IMR-90 (cell line): ENCODE results near the gene KLF7. TPM values are rescaled to one million over a fixed set of nuclear protein-coding genes. Genes with fewer than 3 reads are reported as not detected.

Experiments
- ATAC-seq: fragments of 200-7000 bp; cut with Tn5 transposase; 2 replicates; pipeline ENCODE4 v1.9.1; 2020; ENCODE audit warnings: low read depth, mild to moderate bottlenecking, moderate library complexity
- BruUV-seq: library from RNA; stranded (reverse); fragments of 400-500 nt; replicated peaks from 2 replicates; lab custom pipeline; 2021; lab: Mats Ljungman, UMichigan
- CTCF ChIA-PET: fragments of 300-600 bp; formaldehyde crosslinking; extraction: SDS; loops from one replicate; lab custom pipeline; 2021; ENCODE audit warnings: antibody characterized with exemption; lab: Yijun Ruan, JAX
- POLR2A ChIA-PET: fragments of 300-600 bp; sonication (Branson Sonifier 250); formaldehyde crosslinking; loops from one replicate; lab custom pipeline; 2022; ENCODE audit warnings: antibody characterized with exemption; ENCODE audit not compliant: unreplicated experiment; lab: Charles Lee
- DNase-seq: peaks from one replicate; pipeline ENCODE4 v3.0.0; 2013
- H2AFZ ChIP-seq: replicated peaks from 2 replicates; pipeline ENCODE3; 2013; ENCODE audit warnings: low read length, mild to moderate bottlenecking; ENCODE audit not compliant: poor library complexity
- H2AK5ac ChIP-seq: 2 replicates; pipeline ENCODE4 v1.6.1; 2013; ENCODE audit warnings: low read depth, low read length, inconsistent platforms
- H2AK9ac ChIP-seq: replicated peaks from 2 replicates; pipeline ENCODE3; 2013; ENCODE audit warnings: mild to moderate bottlenecking, low read depth, low read length, moderate library complexity; ENCODE audit not compliant: poor library complexity
- H2BK120ac ChIP-seq: 2 replicates; pipeline ENCODE4 v1.6.1; 2013; ENCODE audit warnings: low read depth, low read length, inconsistent platforms
- H2BK15ac ChIP-seq: 3 replicates; pipeline ENCODE4 v1.6.1; 2013; ENCODE audit warnings: low read depth, low read length, inconsistent platforms
- H2BK20ac ChIP-seq: 2 replicates; pipeline ENCODE4 v1.6.1; 2013; ENCODE audit warnings: low read depth, mild to moderate bottlenecking, inconsistent platforms, low read length, moderate library complexity
- H2BK5ac ChIP-seq: 2 replicates; pipeline ENCODE4 v1.6.1; 2013; ENCODE audit warnings: mild to moderate bottlenecking, low read depth, low read length, inconsistent platforms; ENCODE audit not compliant: poor library complexity, severe bottlenecking
- H3K14ac ChIP-seq: replicated peaks from 2 replicates; pipeline ENCODE4 v1.6.1; 2013; ENCODE audit warnings: low read depth, low read length, inconsistent platforms
- H3K18ac ChIP-seq: 2 replicates; pipeline ENCODE4 v1.6.1; 2013; ENCODE audit warnings: low read depth, low read length, control low read depth
- H3K23ac ChIP-seq: 2 replicates; pipeline ENCODE4 v1.6.1; 2013; ENCODE audit warnings: low read depth, low read length, inconsistent platforms
- H3K27ac ChIP-seq: 2 replicates; pipeline ENCODE4 v1.5.1; 2013; ENCODE audit warnings: mild to moderate bottlenecking, control low read depth, low read length; ENCODE audit not compliant: insufficient read depth
- H3K27me3 ChIP-seq: 2 replicates; pipeline ENCODE4 v1.6.1; 2013; ENCODE audit warnings: low read length; ENCODE audit not compliant: control insufficient read depth, insufficient read depth
- H3K36me3 ChIP-seq: 2 replicates; pipeline ENCODE4 v1.6.1; 2013; ENCODE audit warnings: low read length, mixed read lengths; ENCODE audit not compliant: control insufficient read depth, insufficient read depth
- H3K4ac ChIP-seq: 2 replicates; pipeline ENCODE4 v1.6.1; 2013; ENCODE audit warnings: low read depth, low read length, inconsistent platforms
- H3K4me1 ChIP-seq: 2 replicates; pipeline ENCODE4 v1.6.1; 2013; ENCODE audit warnings: low read length, mixed read lengths; ENCODE audit not compliant: control insufficient read depth, insufficient read depth
- H3K4me2 ChIP-seq: 2 replicates; pipeline ENCODE4 v1.6.1; 2013; ENCODE audit warnings: low read depth, mild to moderate bottlenecking, control low read depth, low read length, moderate library complexity
- H3K4me3 ChIP-seq: 2 replicates; pipeline ENCODE4 v1.5.1; 2013; ENCODE audit warnings: low read depth, mild to moderate bottlenecking, control low read depth, low read length, moderate library complexity; ENCODE audit not compliant: insufficient read depth
- H3K56ac ChIP-seq: 2 replicates; pipeline ENCODE4 v1.6.1; 2013; ENCODE audit warnings: low read length, inconsistent platforms; ENCODE audit not compliant: insufficient read depth; ENCODE audit errors: extremely low read depth
- H3K79me1 ChIP-seq, 2 experiments: 2 replicates each; pipeline ENCODE4 v1.6.1; 2013; ENCODE audit warnings: low read length in 2 of 2, inconsistent platforms in 1 of 2, low read depth in 1 of 2
- H3K9ac ChIP-seq: 2 replicates; pipeline ENCODE4 v1.6.1; 2013; ENCODE audit warnings: low read depth, low read length, control low read depth
- H3K9me1 ChIP-seq: 2 replicates; pipeline ENCODE4 v1.6.1; 2013; ENCODE audit warnings: low read length, inconsistent platforms; ENCODE audit not compliant: insufficient read depth
- H3K9me3 ChIP-seq: 2 replicates; pipeline ENCODE4 v1.6.1; 2013; ENCODE audit warnings: low read length; ENCODE audit not compliant: control insufficient read depth, insufficient read depth
- H4K20me1 ChIP-seq: 2 replicates; pipeline ENCODE4 v1.6.1; 2013; ENCODE audit warnings: low read length, inconsistent platforms; ENCODE audit not compliant: insufficient read depth
- H4K5ac ChIP-seq: 2 replicates; pipeline ENCODE4 v1.6.1; 2013; ENCODE audit warnings: mild to moderate bottlenecking, low read depth, low read length, control low read depth
- H4K8ac ChIP-seq, 2 experiments: 2 replicates each; pipeline ENCODE4 v1.6.1; 2013; ENCODE audit warnings: low read depth in 2 of 2, low read length in 2 of 2, control low read depth in 1 of 2, inconsistent platforms in 1 of 2
- H4K91ac ChIP-seq: 2 replicates; pipeline ENCODE4 v1.6.1; 2013; ENCODE audit warnings: low read depth, low read length, inconsistent platforms; ENCODE audit not compliant: insufficient read depth
- BHLHE40 ChIP-seq: fragments of 150-350 bp; IDR thresholded peaks from 2 replicates; pipeline ENCODE4 v1.6.1; 2016; ENCODE audit warnings: mild to moderate bottlenecking, low read depth, low read length
- CEBPB ChIP-seq: IDR thresholded peaks from 2 replicates; pipeline ENCODE4 v1.6.1; 2012; ENCODE audit warnings: low read depth, low read length, improper control_type of control experiment
- CHD1 ChIP-seq: IDR thresholded peaks from 2 replicates; pipeline ENCODE4 v1.6.1; 2012; ENCODE audit warnings: low read depth, low read length, improper control_type of control experiment
- FOS ChIP-seq: fragments of 150-350 bp; IDR thresholded peaks from 2 replicates; pipeline ENCODE4 v1.6.1; 2016; ENCODE audit warnings: low read depth, low read length
- MAFK ChIP-seq: IDR thresholded peaks from 2 replicates; pipeline ENCODE4 v1.6.1; 2012; ENCODE audit warnings: low read depth, low read length, improper control_type of control experiment
- MAZ ChIP-seq: IDR thresholded peaks from 2 replicates; pipeline ENCODE4 v1.6.1; 2012; ENCODE audit warnings: low read depth, mild to moderate bottlenecking, low read length, improper control_type of control experiment, moderate library complexity, borderline replicate concordance
- MXI1 ChIP-seq: IDR thresholded peaks from 2 replicates; pipeline ENCODE4 v1.6.1; 2012; ENCODE audit warnings: low read depth, mild to moderate bottlenecking, low read length, moderate library complexity, borderline replicate concordance
- NFE2L2 ChIP-seq: fragments of 150-350 bp; IDR thresholded peaks from 2 replicates; pipeline ENCODE4 v1.6.1; 2016; ENCODE audit warnings: low read depth, mild to moderate bottlenecking, low read length
- POLR2A ChIP-seq: IDR thresholded peaks from 2 replicates; pipeline ENCODE4 v1.6.1; 2012; ENCODE audit warnings: mild to moderate bottlenecking, low read depth, low read length
- RAD21 ChIP-seq: IDR thresholded peaks from 2 replicates; pipeline ENCODE4 v1.6.1; 2012; ENCODE audit warnings: low read length, improper control_type of control experiment
- RCOR1 ChIP-seq: IDR thresholded peaks from 2 replicates; pipeline ENCODE4 v1.6.1; 2012; ENCODE audit warnings: mild to moderate bottlenecking, low read length, improper control_type of control experiment; ENCODE audit not compliant: insufficient replicate concordance
- RFX5 ChIP-seq: IDR thresholded peaks from 2 replicates; pipeline ENCODE4 v1.8.0; 2012; ENCODE audit warnings: low read depth, mild to moderate bottlenecking, low read length, moderate library complexity
- SMC3 ChIP-seq: fragments of 150-350 bp; IDR thresholded peaks from 2 replicates; pipeline ENCODE4 v1.6.1; 2016; ENCODE audit warnings: low read depth, mild to moderate bottlenecking, antibody characterized with exemption, low read length, moderate library complexity
- WGBS, 2 experiments: methylation state at CpG; one replicate each; pipeline versions ENCODE4 v1.1.5 to v1.1.7; 2013; ENCODE audit warnings: missing lambda C conversion rate in 2 of 2; ENCODE audit not compliant: insufficient read length in 1 of 2; ENCODE audit errors: extremely low coverage in 2 of 2; 5-methylcytosine and 5-hydroxymethylcytosine counted together
- dilution Hi-C: fragments of 300-500 bp; cut with HindIII; formaldehyde crosslinking; loops from one replicate; pipeline ENCODE4 v1.14.3; 2018; ENCODE audit warnings: low sequenced_read_pairs; ENCODE audit not compliant: unreplicated experiment
- in situ Hi-C: fragments of 300-500 bp; cut with MboI; formaldehyde crosslinking; loops from 3 replicates; pipeline ENCODE4 v1.14.3; 2019; ENCODE audit warnings: low sequenced_read_pairs, inconsistent platforms, mixed read lengths
- intact Hi-C: fragments of 100-400 bp; cut with micrococcal nuclease; formaldehyde crosslinking; loops from 2 replicates; pipeline ENCODE4 v1.10.0; 2022
- polyA plus RNA-seq, 3 experiments: library from polyadenylated mRNA; depleted of rRNA; stranded (reverse); fragments of >200 nt; gene quantifications; 2 replicates each; pipeline ENCODE4 v1.2.3, GENCODE V29; 2012; ENCODE audit warnings: low replicate concordance in 1 of 3
- total RNA-seq: library from RNA; depleted of rRNA; stranded (reverse); fragments of >200 nt; gene quantifications from 2 replicates; pipeline ENCODE4 v1.2.3, GENCODE V29; 2012
- TF ChIP-seq, protein P1 (sequence below): fragments of 150-350 bp; IDR thresholded peaks from 2 replicates; pipeline ENCODE4 v1.6.1; 2017; ENCODE audit warnings: mild to moderate bottlenecking, antibody characterized with exemption, low read length, low read depth
- TF ChIP-seq, protein P2 (sequence below): fragments of 150-350 bp; IDR thresholded peaks from 2 replicates; pipeline ENCODE4 v1.6.1; 2016; ENCODE audit warnings: low read depth, mild to moderate bottlenecking, low read length, moderate library complexity, borderline replicate concordance
- TF ChIP-seq, protein P3 (sequence below): conservative IDR thresholded peaks from 2 replicates; pipeline ENCODE4 v1.5.1; 2012; ENCODE audit warnings: mild to moderate bottlenecking, low read depth, low read length, improper control_type of control experiment

KLF7 gene
- total and polyA plus RNA-seq, 2 of the 4 experiments (the other 2 are of a cell fraction) = 23.1 to 28.5 TPM

DNA sequence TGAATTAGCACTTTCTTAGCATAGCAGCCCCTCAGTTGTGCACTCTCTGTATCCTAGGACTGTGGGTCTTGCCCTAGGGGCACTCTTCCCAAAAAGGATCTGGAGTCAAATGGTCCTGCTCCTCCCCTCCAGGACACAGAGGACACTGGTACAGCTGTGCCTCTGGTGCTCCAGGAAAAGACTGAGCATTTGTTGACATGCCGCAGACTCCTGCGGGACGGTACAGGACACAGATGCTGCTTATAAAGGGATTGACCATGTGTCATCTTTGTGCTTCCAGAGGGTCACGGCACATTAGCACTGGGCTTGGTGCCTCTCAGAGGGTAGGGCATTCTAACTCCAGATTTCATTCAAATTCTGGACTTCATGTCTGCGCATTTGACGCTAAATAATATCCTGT, 110.5 kb downstream of the KLF7 start:
- DNase-seq (no peak), ATAC-seq (no peak)
- WGBS, 2 experiments = 76% methylated on average over 3 of the region's 6 CpGs; no CpG with 5 or more reads in 1 of the 2 experiments
- H3K27ac ChIP-seq = no peak overlapping the region
- in situ Hi-C loops (no loop called here), dilution Hi-C loops (no loop called here), intact Hi-C loops (loop anchor here (10.0 kb wide), 1 partner anchor 260 kb away; no protein-coding TSS in a partner anchor)
- no peak overlapping the region for H2BK5ac ChIP-seq
- H3K4me3 ChIP-seq = no peak overlapping the region
- no peaks in the 10 kb centered on the region for H3K9me3 ChIP-seq
- no peaks in the 10 kb centered on the region for H3K36me3 ChIP-seq
- H3K9ac ChIP-seq = no peak overlapping the region
- no peak overlapping the region for H2BK15ac ChIP-seq
- peaks cover 2% of the 10 kb centered on the region; the same call in 1 of the 2 replicates for H3K27me3 ChIP-seq
- no peak overlapping the region for H3K18ac ChIP-seq
- no peak overlapping the region for H3K4ac ChIP-seq
- ChIA-PET POLR2A (no interaction called here), CTCF (interaction anchor here (1.6 kb wide), 1 partner anchor 418 kb away, joined by 4 read pairs; no protein-coding TSS in a partner anchor)
- no peaks in the 10 kb centered on the region for H3K9me1 ChIP-seq
- H3K4me2 ChIP-seq = no peak overlapping the region
- H4K5ac ChIP-seq = no peak overlapping the region
- no peak overlapping the region for H4K91ac ChIP-seq
- no peak overlapping the region for H3K23ac ChIP-seq
- H2BK120ac ChIP-seq = no peak overlapping the region
- BruUV-seq = no TSS peak
- H3K14ac ChIP-seq = no peak overlapping the region
- peak overlapping the region; percentile 13 for H2AFZ ChIP-seq
- no peaks in the 10 kb centered on the region for H4K20me1 ChIP-seq
- H2AK9ac ChIP-seq = no peak overlapping the region
- no peak overlapping the region for H3K56ac ChIP-seq
- no peak overlapping the region for H2BK20ac ChIP-seq
- no peaks in the 10 kb centered on the region for H3K79me1 ChIP-seq
- H3K4me1 ChIP-seq = no peaks in the 10 kb centered on the region
- H4K8ac ChIP-seq = no peak overlapping the region
- peak overlapping the region; percentile 1; the same call in 1 of the 2 replicates for H2AK5ac ChIP-seq
- TF ChIP-seq MAFK (no peak), BHLHE40 (no peak), RAD21 (no peak), FOS (no peak), SMC3 (no peak), MAZ (no peak), MXI1 (no peak), RCOR1 (no peak), POLR2A (no peak), RFX5 (no peak), CEBPB (no peak), NFE2L2 (no peak), CHD1 (no peak)
- TF ChIP-seq, protein P1, sequence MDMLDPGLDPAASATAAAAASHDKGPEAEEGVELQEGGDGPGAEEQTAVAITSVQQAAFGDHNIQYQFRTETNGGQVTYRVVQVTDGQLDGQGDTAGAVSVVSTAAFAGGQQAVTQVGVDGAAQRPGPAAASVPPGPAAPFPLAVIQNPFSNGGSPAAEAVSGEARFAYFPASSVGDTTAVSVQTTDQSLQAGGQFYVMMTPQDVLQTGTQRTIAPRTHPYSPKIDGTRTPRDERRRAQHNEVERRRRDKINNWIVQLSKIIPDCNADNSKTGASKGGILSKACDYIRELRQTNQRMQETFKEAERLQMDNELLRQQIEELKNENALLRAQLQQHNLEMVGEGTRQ = no peak
- TF ChIP-seq, protein P2, sequence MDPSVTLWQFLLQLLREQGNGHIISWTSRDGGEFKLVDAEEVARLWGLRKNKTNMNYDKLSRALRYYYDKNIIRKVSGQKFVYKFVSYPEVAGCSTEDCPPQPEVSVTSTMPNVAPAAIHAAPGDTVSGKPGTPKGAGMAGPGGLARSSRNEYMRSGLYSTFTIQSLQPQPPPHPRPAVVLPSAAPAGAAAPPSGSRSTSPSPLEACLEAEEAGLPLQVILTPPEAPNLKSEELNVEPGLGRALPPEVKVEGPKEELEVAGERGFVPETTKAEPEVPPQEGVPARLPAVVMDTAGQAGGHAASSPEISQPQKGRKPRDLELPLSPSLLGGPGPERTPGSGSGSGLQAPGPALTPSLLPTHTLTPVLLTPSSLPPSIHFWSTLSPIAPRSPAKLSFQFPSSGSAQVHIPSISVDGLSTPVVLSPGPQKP = no peak
- TF ChIP-seq, protein P3, sequence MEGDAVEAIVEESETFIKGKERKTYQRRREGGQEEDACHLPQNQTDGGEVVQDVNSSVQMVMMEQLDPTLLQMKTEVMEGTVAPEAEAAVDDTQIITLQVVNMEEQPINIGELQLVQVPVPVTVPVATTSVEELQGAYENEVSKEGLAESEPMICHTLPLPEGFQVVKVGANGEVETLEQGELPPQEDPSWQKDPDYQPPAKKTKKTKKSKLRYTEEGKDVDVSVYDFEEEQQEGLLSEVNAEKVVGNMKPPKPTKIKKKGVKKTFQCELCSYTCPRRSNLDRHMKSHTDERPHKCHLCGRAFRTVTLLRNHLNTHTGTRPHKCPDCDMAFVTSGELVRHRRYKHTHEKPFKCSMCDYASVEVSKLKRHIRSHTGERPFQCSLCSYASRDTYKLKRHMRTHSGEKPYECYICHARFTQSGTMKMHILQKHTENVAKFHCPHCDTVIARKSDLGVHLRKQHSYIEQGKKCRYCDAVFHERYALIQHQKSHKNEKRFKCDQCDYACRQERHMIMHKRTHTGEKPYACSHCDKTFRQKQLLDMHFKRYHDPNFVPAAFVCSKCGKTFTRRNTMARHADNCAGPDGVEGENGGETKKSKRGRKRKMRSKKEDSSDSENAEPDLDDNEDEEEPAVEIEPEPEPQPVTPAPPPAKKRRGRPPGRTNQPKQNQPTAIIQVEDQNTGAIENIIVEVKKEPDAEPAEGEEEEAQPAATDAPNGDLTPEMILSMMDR = no peak
